ENCODE measurements around the gene CENPX.
"Not testable (repeated sequence)": the region's sequence is repeated elsewhere in the genome, so short reads cannot be mapped to it uniquely, and the experiment has no call there.

Gene CENPX

GRCh38 chr17:82039695-82040299 is 17.1 kb upstream of the CENPX start:
- TF ChIP-seq ZC3H10 (CRISPR knock-in tag; IDR thresholded peaks at IDR 0.05) (no peak), RARB (CRISPR knock-in tag; IDR thresholded peaks at IDR 0.05) (no peak), ISL1 (CRISPR knock-in tag; IDR thresholded peaks at IDR 0.05) (no peak), CSDC2 (CRISPR knock-in tag; IDR thresholded peaks at IDR 0.05) (no peak), SNAI2 (CRISPR knock-in tag; IDR thresholded peaks at IDR 0.05) (no peak), GLIS3 (CRISPR knock-in tag; IDR thresholded peaks at IDR 0.05) (no peak), ZFP30 (CRISPR knock-in tag; IDR thresholded peaks at IDR 0.05) (no peak), ZNF8 (CRISPR knock-in tag; IDR thresholded peaks at IDR 0.05) (no peak), PATZ1 (CRISPR knock-in tag; IDR thresholded peaks at IDR 0.05; ENCODE audit: borderline replicate concordance) (no peak), CREB5 (CRISPR knock-in tag; IDR thresholded peaks at IDR 0.05; ENCODE audit: low read depth) (no peak), ESRRG (CRISPR knock-in tag; IDR thresholded peaks at IDR 0.05) (no peak), PPARA (CRISPR knock-in tag; IDR thresholded peaks at IDR 0.05; ENCODE audit: borderline replicate concordance) (no peak), ZNF70 (CRISPR knock-in tag; IDR thresholded peaks at IDR 0.05) (no peak), CSRNP3 (CRISPR knock-in tag; IDR thresholded peaks at IDR 0.05) (no peak), ARNTL (CRISPR knock-in tag; IDR thresholded peaks at IDR 0.05; ENCODE audit: borderline replicate concordance, low read depth) (no peak), POU6F1 (CRISPR knock-in tag; IDR thresholded peaks at IDR 0.05; ENCODE audit: borderline replicate concordance, low read depth) (no peak), BACH2 (CRISPR knock-in tag; IDR thresholded peaks at IDR 0.05; ENCODE audit: borderline replicate concordance) (no peak), TSHZ2 (CRISPR knock-in tag; IDR thresholded peaks at IDR 0.05) (no peak), OSR1 (CRISPR knock-in tag; IDR thresholded peaks at IDR 0.05) (no peak), ZNF565 (CRISPR knock-in tag; conservative IDR thresholded peaks at IDR 0.05; ENCODE audit: low read depth) (no peak)
- no peak for ATAC-seq

- ATAC-seq = not testable (repeated sequence)
Observed at GRCh38 chr17:82038796-82039409, 16.2 kb upstream of the CENPX start.

- TF ChIP-seq TCF4 (CRISPR knock-in tag; IDR thresholded peaks at IDR 0.05; ENCODE audit: borderline replicate concordance) (no peak), CREB5 (CRISPR knock-in tag; IDR thresholded peaks at IDR 0.05; ENCODE audit: low read depth) (no peak), OSR1 (CRISPR knock-in tag; IDR thresholded peaks at IDR 0.05) (no peak), ZNF70 (CRISPR knock-in tag; IDR thresholded peaks at IDR 0.05) (no peak), SNAI2 (CRISPR knock-in tag; IDR thresholded peaks at IDR 0.05) (no peak)
- no peak for ATAC-seq
Observed at GRCh38 chr17:82037889-82038195, 15.2 kb upstream of the CENPX start.
